GM15510 (cell line): ENCODE data around the gene NDUFA6.
A peak's percentile ranks its signal among the peaks of the same experiment; 100 is the strongest.
"Not testable (repeated sequence)": the region's sequence is repeated elsewhere in the genome, so short reads cannot be mapped to it uniquely, and the experiment has no call there.

Source experiments
- POLR2A ChIP-seq: IDR thresholded peaks from 3 replicates; pipeline ENCODE4 v1.6.1; 2011; ENCODE audit warnings: borderline replicate concordance; ENCODE audit not compliant: insufficient read length; ENCODE audit errors: extremely low read depth

NDUFA6 gene

GRCh38 chr22:42090596-42091454 is at the start of gene NDUFA6:
Gene NDUFA6 (minus strand): TSS chr22:42090772. CDS start chr22:42090744, 28 bp downstream.
- peak; percentile 77 for TF ChIP-seq POLR2A

- no peak for TF ChIP-seq POLR2A
Measured at GRCh38 chr22:42138972-42139371, 48.4 kb upstream of the NDUFA6 start.

- no peak for TF ChIP-seq POLR2A
Measured at GRCh38 chr22:42138122-42138770, 47.7 kb upstream of the NDUFA6 start.

- no peak for TF ChIP-seq POLR2A
Measured at GRCh38 chr22:42134100-42135020, 43.8 kb upstream of the NDUFA6 start.

- no peak for TF ChIP-seq POLR2A
Measured at GRCh38 chr22:42132457-42132856, 41.9 kb upstream of the NDUFA6 start.

GRCh38 chr22:42131562-42131961 is 41.0 kb upstream of the NDUFA6 start:
- TF ChIP-seq POLR2A = no peak

- not testable (repeated sequence) for TF ChIP-seq POLR2A
Measured at GRCh38 chr22:42130639-42131431, 40.3 kb upstream of the NDUFA6 start, which contains the start of gene CYP2D6. Gene CYP2D6 (minus strand): TSS chr22:42130810. CDS start chr22:42130791, 19 bp downstream.

GRCh38 chr22:42127606-42128005 is 37.0 kb upstream of the NDUFA6 start:
- no peak for TF ChIP-seq POLR2A

GRCh38 chr22:42116848-42117424 is 26.4 kb upstream of the NDUFA6 start:
- TF ChIP-seq POLR2A = no peak

- no peak for TF ChIP-seq POLR2A
Measured at GRCh38 chr22:42114721-42115120, 24.1 kb upstream of the NDUFA6 start.

- no peak for TF ChIP-seq POLR2A
Measured at GRCh38 chr22:42111798-42112197, 21.2 kb upstream of the NDUFA6 start.

GRCh38 chr22:42108848-42109247 is 18.3 kb upstream of the NDUFA6 start:
- no peak for TF ChIP-seq POLR2A

- TF ChIP-seq POLR2A = no peak
Measured at GRCh38 chr22:42101199-42101598, 10.6 kb upstream of the NDUFA6 start.

GRCh38 chr22:42091455-42091782 is 847 bp upstream of the NDUFA6 start:
- no peak for TF ChIP-seq POLR2A
